Measurements from ENCODE around the gene PPP4R1. TPM values are rescaled to one million over a fixed set of nuclear protein-coding genes. Genes with fewer than 3 reads are reported as not detected.

PPP4R1 gene
- total and polyA plus RNA-seq, 12 donors: 22.8 to 104 (median 58.0) TPM

DNA sequence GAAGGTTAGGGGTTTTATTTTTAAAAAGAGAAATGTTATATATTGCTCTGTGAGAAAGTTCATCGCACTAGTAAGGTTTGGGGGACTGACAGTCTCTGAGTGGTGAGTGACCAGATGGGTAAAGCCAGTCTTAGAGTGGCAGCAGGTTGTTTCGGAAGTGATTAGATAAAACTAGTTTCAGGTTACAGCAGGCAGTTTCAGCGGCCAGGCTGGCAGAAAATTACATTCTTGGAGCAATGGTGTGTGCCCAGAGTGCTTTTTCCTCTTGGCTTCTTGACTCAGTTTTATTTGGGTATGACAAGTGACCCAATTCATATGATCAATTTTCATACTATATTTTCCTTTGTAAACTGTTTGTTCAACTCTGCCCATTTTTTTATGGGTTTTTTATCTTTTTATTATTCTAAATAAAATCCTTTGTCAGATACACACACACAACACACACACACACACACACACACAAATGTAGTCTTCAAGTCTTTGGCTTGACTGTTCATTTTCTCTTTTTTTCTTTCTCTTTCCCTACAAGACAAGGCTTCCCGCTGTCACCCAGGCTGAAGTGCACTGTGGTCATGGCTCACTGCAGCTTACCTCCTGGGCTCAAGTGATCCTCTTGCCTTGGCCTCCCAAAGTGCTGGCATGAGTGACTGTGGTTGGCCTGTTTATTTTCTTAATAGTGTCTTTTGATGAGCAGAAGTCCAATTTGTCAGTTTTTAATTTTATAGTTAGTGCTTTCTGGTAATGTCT, 108.1 kb downstream of the PPP4R1 start:
- peaks cover 0 to 4% of the 10 kb centered on the region in 2 donors for H3K4me1 ChIP-seq (replicated peaks in 1 of 2)
- no peak overlapping the region for H3K4me3 ChIP-seq
- no peaks in the 10 kb centered on the region for H3K27me3 ChIP-seq
- intact Hi-C loops (cut with DNase I): no loop called here
- 70 to 77% (median 74%) methylated on average over 4 of the region's 4 CpGs for WGBS, 4 donors
- H3K27ac ChIP-seq: no peak overlapping the region
- H3K9me3 ChIP-seq (replicated peaks in 1 of 3): no peaks in the 10 kb centered on the region
- no peak for TF ChIP-seq POLR2A (IDR thresholded peaks at IDR 0.05)
- TF ChIP-seq, protein P1, sequence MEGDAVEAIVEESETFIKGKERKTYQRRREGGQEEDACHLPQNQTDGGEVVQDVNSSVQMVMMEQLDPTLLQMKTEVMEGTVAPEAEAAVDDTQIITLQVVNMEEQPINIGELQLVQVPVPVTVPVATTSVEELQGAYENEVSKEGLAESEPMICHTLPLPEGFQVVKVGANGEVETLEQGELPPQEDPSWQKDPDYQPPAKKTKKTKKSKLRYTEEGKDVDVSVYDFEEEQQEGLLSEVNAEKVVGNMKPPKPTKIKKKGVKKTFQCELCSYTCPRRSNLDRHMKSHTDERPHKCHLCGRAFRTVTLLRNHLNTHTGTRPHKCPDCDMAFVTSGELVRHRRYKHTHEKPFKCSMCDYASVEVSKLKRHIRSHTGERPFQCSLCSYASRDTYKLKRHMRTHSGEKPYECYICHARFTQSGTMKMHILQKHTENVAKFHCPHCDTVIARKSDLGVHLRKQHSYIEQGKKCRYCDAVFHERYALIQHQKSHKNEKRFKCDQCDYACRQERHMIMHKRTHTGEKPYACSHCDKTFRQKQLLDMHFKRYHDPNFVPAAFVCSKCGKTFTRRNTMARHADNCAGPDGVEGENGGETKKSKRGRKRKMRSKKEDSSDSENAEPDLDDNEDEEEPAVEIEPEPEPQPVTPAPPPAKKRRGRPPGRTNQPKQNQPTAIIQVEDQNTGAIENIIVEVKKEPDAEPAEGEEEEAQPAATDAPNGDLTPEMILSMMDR (IDR thresholded peaks at IDR 0.05): no peak
- H3K36me3 ChIP-seq (replicated peaks in 1 of 2): no peaks in the 10 kb centered on the region
- peak in 3 of 7 donors; percentile 12 to 23 (median 22) for DNase-seq

Small RNA genes within 50 kb of the gene (small RNA-seq; reads per million reads assigned to genes)
- gene RNU2-27P (0 reads per million in 2 donors), gene RNU6-903P (0 reads per million in 2 donors)

Other genes starting within 250 kb of the PPP4R1 start
- 10 to 100 TPM; 36.7 to 59.9 (median 47.1) TPM for gene RALBP1, start 139.0 kb downstream of the PPP4R1 start, total RNA-seq
- 10 to 100 TPM; 22.5 to 56.9 (median 24.6) TPM for gene RALBP1, start 139.0 kb downstream of the PPP4R1 start, polyA plus RNA-seq
- 100 to 1,000 TPM in 8 of 9 donors, 10 to 100 TPM in 1; 79.2 to 365 (median 143) TPM for gene RAB31, start 93.7 kb upstream of the PPP4R1 start, total RNA-seq
- gene RAB31, start 93.7 kb upstream of the PPP4R1 start, polyA plus RNA-seq: 100 to 1,000 TPM in 1 of 3 donors, 10 to 100 TPM in 2; 46.6 to 130 (median 57.0) TPM